ENCODE measurements around the gene DCAF6.

Gene DCAF6

DNA sequence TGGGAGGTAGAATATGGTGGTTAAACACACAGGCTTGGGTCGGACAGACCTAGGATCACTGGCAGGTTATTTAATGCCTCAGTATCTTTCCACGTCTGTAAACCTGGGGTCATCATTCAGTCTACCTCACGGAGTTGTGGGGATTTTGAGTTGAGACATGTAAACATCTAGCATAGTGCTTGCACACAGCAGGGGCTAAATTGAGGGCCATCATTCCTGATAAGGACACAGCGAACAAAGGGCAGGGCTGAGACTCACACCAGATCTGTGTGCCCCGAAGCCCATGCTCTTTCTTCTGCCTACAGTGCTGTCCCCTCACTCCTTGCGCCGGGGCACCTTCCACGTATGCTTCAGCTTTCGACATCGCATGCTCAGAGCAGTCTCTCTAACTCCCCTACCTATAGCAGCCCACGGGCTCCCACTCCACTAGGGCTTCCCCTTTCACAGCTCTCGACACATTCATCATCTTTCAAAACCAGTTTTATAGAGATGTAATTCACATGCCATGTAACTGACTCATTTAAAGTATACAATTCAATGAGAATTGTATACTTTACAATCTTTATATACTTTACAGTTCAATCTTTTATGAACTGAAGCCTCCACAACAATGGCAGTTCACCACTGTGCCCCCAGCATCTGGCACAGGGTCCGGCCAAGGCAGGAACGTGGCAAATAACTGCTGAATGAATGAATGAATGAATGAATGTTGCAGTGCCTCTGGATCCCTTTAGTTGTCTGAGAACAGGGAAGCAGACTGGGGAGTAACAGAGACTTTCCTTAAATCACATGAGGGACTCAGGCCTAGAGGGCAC is 152.2 kb downstream of the DCAF6 start:
- no peak for DNase-seq

DNA sequence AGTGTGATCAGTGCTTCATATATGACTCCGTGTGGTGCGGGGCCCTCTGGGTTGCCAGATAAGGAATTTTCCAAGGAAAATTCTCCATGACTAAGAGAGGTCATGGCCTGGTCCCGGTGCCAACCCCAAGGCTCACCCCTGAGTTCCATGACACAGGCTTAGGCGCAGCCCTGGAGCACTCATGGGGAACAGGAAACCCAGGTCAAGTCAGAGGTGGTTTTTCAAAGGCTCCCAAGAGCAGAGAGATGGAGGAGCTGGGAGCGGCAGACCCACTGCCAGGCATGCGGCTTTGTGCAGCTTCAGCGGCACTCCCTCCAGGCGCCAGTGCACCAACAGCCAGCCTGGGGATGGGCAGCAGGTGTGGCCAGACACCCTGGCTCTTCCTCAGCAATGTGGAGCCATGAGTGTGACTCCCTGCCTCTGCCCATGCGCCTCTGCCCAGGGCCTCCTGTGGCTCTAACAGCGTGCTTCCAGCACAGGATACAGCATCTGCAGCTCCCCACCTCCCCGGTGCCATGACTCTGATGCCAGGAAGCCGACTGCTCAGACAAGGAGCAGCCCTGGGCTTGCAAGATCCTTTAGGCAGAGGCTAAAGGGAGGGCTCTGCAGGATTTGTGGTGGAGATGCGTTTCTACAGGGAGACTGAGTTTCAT is 153.0 kb downstream of the DCAF6 start:
- no peak for DNase-seq

DNA sequence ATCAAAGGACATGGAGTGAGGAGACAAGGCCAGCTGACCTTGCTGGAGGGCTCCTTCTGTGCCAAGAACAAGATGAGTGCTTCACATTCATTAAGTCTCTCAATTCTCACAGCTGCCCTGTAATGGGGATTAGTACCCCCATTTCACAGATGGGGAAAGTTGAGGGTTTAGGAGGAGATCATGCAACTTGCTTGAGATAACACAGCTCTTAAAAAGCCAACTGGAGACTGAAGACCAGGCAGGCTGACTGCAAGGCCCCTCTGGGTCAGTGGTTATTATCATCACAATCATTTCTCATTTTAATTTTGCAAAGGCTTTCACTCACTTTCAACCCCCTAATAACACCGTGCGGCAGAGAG is 153.5 kb downstream of the DCAF6 start:
- DNase-seq, result no peak

DNA sequence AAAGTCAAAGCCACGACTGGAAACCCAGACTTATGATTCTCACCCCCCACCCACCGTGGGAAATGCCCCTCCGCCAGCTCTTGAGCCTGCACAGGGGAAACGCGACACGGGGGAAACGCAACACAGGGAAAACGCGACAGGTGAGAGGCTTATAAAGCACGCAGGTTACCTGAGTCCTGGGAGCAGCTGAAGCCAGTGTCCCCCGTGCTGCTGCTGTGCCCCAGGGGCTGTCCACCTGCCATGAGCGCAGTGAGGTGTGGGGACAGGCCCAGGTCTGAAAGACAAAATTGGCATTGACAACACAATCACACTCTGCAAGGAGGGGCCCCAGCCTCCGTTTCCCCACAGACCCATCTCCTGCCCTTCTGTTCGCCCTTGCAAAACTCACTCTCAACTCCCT is 153.9 kb downstream of the DCAF6 start:
- no peak for DNase-seq

DNA sequence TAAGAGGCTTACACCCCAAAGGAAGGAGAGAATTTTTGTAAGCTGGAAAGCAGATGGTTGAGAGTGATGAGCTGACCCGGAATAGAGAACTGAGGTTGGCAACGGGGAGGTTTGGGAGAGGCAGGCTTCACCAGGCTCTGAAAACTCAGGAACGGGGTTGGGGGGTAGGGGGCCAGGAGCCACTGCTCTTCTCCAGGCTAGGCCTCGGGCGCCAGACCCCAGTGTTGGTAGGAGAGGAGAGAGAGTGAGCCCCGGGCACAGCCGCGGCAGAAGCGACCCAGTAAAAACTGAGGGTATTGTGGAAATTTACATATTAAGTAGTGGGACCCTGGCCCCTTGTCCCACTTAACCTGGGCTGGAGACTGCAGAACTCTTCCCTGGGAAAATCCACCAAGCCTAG is 154.6 kb downstream of the DCAF6 start:
- DNase-seq, result no peak

DNA sequence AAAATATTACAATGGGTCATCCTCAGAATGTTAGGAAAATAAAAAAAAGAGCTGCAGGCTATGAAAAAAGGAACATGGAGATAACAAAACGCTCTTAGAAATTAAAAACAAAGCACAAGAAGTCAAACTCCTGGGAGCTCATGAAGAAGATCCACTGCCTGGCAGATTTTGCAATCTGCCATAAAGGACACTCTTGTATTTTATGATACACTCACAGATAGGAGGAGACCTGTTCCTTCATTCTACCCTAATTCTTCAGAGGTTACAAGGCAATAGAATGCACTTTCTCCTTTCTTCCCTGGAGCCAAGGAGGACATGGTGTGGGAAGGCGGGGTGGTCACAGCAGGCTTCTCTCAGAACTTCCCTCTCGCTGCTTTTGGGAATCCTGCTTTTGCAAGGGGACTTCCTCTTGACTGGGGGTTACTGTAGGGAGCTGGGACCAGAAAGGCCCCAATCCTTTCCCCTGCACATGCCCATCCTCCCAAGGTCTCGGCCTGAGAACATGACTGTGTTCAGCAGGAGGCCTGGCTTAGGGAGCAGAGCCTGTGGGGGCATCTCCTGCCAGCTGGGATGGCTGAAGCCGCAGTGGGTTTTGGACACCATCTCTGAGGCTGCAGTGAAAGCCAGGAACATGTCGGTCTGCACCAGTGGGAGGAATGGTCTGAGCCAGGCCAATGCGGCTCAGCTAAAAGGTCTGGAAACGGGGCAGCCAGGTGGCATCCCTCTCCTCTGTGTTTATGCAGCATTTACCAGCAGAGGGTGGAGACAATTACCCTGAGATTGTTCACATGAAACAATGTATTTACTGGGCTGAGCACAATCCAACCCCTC is 155.5 kb downstream of the DCAF6 start:
- DNase-seq, result no peak

DNA sequence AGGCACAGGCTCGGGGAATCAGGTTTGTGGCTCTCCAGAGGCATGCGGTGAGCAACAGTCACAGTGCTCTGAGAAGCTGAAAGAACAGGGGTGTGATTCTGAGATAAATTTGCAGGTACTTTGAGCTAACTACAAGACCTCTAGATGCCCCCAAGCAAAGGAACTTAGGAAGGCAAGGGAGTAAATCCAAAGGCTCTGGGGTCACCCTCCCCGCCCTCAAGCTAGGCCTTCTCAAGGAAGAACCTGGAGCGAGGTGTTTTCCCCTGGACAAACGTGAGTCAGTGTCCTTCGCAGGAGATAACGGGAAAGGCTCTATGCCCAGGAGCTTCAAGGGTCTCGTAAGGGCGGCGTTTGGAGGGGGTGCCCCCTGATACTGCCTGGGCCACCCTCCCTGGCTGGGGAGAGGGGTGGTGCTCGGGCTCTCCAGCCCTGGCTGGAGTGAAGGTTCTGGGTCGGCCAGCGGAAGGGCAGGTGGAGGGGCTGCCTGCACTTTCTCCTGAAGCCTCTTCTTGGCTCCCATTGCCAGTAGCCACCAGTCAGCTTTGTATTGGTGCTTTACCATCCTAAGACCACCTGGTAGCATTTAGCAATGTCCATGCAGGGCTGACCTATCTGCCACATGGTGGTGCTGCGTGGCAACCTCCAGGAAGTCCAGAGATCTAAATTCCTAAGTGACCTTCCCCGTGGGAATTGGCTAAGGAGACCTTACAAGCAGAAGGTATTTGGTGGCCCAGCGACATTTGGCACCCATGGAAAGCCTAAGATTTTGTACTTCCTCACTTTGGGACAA is 156.3 kb downstream of the DCAF6 start:
- no peak for DNase-seq

DNA sequence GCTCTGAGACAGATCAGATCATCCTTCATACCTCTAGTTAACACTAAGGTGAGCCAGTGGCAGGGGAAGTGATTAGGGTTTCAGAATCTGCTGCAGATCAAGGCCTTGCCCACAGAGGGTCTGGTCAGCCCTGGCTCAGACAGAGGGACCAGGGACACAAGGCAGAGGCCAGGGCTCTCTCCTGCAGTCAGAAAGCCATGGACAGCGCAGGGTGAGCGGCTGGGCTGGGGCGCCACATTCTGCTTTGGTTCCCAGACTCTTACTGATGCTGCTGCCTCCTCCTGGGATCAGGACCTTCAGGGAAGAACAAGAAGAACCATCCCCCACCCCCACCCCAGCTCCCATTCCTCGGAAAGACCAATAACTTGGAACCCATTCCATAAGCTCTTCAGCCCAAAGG is 157.1 kb downstream of the DCAF6 start:
- DNase-seq, result no peak

DNA sequence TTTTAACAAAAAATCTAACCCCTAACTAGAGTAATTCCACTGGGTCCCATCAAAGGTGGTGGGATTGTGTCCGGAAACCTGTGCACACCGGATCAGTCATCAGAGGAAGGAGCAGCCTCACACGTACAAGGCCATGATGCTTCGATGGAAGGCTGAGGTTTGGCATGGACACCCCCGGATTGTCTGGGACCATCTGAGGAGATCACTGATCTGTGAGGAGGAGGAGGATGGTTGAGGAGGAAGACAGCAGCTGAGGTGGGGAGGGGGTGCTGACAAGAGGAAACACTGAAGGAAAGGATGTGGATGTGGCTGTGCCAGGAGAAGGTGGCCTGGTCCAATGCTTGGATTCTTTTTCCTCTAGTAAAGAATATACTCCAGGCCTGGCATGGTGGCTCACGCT is 159.0 kb downstream of the DCAF6 start:
- no peak for DNase-seq

DNA sequence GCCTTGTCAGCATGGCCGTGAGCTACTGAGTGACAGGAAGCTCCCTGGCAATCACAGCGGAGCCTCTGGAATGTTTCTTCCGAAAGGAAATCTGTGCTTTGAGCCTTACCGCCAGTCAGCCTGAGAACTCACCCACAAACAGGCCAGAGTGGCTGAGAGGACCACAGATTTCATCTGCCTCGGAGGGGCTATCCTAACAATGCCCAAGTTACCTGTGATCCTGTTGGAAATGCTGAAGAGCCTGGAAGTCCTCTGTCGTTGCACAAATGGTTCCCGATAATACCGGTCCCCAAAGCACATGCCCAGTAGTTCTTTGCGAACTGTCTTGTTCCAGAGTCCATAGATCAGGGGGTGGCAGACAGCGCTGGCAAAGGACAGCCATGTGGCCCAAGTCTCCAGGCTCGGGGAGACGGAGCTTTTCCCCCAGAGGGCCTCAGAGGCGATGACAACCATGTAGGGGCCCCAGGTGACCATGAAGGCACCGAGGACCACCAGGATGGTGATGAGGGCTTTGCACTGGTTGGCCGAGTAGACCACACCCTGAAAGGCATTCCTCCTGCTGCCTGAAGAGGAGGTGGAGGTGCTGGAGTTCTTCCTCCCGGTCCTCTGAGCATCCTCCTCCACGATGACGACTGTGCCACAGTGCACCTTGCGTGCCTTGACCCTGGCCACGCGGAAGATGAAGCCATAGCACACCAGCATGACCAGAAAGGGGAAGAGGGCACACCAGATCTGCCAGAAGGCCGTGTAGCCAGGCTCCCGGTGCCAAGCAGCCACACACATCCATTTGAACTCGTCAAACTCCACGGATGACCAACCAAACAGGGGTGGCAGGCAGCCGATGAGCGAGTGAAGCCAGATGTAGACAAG is 160.0 kb downstream of the DCAF6 start:
- DNase-seq, result no peak

DNA sequence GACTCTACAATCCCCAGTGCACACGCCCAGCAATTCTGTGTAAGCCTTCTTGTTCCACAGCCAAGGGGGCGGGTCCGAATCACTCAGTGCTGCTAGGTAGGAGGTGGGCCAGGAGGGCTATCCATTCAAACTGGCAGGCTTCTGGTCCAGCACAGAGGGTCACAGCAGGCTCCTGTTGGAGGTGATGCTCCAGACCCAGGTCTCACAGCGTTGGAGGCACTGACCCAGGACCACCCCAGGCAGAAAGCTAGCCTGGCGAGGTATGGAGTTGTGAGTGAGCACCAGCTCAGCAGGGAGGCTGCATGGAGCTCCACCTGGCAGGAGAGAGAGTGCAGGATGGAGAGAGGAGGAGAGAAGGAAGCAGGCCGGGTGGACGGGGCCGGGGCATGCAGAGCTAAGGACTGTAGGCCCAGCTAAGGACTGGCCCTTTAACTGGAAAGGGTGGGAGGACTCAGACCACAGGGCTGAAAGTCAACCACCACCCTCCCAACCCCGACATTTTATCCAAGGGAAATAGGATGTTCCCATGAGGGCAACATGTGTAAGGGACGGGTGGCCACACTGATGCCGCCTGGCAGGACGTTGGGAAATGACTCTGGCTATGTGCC is 161.5 kb downstream of the DCAF6 start:
- DNase-seq, result no peak

DNA sequence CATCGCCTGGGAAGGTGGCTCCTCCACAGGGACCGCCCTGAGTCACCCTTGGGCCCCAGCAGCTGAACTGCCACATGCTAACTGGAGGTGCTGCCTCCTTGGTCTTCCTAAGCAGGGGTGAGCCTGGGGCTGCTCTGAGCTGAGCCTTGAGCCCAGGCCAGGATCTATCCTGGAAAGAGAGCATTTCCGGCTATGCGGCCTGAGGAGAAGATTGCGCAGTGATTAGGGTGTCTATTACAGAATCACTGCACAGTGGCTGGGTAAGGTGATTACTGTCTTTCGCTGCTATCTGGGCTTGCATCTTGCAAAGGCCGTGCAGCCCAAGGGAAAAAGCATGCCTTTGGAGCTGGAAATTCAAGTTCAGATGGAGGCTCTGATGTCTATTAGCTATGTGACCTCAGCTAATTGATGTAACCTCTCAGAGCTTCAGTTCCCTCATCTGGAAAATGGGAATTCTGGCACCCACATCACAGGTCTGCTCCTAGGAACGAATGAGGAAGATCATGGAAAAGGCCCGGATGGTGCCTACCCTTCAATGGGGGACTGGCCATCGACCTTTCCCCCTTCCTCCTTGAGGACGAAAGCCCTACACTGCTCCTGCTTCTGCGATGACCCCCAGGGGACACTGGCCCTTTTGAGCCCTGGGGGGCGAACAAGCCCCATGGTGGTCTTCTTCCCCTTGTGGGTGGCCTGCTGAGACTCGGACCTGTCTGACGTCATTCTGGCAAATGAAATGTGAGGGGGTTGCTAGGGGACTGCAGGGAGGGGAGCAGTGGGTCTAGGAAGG is 162.2 kb downstream of the DCAF6 start:
- DNase-seq, result no peak

DNA sequence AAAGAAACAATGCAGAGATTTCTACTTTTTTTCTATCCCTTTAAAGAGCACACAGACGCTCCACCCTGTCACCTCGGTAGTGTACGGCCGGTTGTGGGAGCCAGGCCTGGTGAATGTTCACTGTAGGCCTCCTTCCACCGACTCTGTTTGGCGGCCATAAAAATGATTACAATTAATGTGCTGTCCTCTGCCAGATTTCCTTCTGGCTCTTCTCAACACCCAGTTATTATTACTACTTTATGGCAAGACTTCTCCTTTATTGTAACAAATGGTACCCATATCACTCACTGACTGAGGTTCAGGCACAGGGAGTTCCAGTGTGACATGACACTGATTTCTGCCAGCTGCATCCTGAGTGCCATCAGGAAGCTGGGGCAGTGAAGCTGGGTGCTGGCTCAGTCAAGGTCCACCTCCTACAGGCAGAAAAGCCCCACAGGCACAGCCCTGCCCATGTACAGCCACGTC is 162.9 kb downstream of the DCAF6 start:
- DNase-seq, result no peak

DNA sequence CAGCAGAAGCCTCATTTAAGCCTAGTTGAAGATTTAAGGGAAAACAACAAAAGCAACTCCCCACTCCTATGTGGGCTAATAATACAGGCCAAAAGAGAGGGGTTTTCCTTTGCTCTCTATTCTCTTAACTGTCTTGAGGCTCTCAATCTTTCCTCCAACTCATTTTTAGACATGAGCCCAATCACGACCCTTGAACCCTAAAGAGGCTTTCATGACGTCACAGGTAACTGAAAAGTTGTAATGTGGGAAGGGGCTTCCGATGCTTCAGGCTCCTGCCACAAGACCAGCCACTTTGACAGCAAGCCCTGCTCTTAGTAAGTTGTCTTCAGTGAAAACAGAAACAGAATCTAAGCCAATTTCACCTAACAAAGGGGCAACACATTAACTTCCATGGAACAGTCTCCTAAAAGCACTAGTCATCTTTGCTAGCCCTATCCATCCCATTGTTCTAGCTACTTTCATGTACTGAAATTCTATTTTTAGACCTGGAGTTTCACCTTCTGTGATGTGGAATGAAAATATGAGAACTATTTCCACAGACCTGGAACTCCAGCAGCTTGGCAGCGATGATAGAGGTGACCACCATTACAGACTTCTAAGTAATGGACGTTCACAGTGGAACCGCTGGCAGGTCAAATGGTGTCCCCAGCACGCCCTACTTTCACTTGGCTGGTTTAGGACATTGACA is 164.0 kb downstream of the DCAF6 start:
- no peak for DNase-seq

DNA sequence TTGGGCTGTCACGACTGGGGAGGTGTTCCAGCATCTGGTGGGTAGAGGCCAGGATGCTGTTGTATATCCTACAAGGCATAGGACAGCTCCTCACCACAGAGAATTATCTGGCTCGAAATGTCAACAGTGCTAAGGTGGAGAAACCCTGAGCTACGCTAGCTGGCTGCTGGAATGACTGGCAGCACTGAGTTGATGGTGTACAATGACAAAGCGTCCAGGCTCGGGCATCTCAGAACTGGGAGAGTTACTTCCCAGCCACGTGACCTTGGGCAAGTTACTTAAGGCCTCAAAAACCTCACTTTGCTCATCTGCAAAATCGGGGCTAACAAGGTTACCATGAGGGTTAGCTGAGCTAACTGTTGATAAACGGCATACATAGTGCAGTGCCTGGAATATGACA is 164.9 kb downstream of the DCAF6 start:
- DNase-seq, result no peak

DNA sequence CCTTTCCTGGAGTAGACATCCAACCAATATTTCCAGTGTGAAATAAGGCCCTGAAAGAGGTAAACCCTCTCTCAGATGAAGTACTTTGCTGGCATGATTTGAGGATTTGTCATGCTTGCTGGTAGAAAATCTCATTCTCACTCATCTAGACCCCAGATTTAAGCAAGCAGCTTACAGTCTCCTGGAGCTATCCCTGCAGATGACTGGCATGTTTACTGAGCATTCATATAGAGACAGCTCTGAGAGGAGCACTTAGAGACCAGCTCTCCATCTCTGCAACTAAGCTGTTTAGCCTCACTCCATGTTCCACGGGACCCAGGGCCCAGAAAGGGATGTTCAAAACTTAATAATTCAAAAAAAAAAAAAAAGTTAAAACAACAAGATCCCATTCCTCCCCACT is 166.0 kb downstream of the DCAF6 start:
- DNase-seq, result no peak

DNA sequence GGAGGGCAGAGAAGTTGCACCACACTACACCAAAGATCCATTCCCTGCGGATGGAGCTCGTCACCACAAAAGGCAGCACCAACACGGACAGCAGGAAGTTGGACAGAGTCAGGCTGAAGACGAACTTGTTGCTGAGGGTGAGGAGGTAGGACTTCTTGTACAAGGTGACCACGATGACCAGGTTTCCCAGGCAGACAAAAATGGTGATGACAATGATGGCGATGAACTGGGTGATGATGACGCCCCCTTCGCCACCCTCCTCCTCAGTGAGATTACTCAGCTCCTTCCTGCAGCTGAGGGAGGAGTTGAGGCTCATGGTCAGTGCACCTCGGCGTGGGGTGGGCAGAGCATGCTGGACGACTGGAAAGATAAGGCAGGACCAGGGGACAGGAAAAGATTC is 168.1 kb downstream of the DCAF6 start:
- no peak for DNase-seq

DNA sequence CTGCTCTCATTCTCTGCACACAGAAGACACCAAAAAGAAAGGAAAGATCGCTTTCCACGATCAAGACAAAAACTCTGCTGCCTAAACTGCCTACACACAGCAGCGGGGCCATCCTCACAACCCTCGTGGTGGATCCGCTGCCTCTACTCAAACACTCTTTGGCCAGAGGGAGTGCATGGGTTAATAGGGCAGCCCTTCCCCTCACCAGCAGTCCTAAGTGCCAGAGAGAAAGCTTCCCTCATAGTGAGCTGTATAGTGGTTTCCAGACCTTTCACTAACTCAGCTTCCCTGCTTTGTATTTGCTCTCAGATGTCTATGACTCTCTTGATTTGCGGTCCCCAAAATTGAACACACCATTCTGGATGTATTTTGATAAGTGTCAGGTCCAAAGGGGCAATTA is 169.4 kb downstream of the DCAF6 start:
- no peak for DNase-seq

DNA sequence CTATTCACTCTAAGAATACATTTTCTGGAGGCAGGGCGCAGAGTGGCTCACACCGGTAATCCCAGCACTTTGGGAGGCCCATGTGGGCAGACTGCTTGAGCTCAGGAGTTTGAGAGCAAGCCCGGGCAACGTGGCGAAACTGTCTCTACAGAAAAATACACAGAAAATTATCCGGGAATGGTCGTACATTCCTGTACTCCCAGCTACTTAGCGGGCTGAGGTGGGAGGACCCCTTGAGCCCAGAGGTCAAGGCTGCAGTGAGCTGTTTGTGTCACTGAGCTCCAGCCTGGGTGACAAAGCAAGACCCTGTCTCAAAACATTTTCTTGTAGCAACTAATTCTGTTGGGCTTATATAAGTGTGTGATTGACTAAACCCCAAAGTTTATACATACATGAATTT is 169.8 kb downstream of the DCAF6 start:
- DNase-seq, result no peak

Data from KG1 (cell line).